Adrenal gland (tissue), 12 donors: ENCODE results near the gene MAGEA11. TPM values are rescaled to one million over a fixed set of nuclear protein-coding genes. Genes with fewer than 3 reads are reported as not detected.

Experiments used
- DNase-seq, 7 donors: peaks; one replicate each; pipeline ENCODE4 v3.0.0-alpha.2; 2019 to 2020
- H3K27ac ChIP-seq, 5 donors: fragments of 200-600 bp; sonication (generic) in 4 of 5; 1 replicate in 3 of 5; 2 replicates in 2 of 5; pipeline versions ENCODE4 v1.5.1 to v1.8.0; 2016 to 2020; ENCODE audit warnings: mild to moderate bottlenecking in 1 of 5
- H3K27me3 ChIP-seq: fragments of 200-600 bp; 2 replicates; pipeline ENCODE4 v1.8.0; 2021
- H3K36me3 ChIP-seq, 2 donors: fragments of 200-600 bp; replicated peaks in 1 of 2; 1 replicate in 1 of 2; 2 replicates in 1 of 2; pipeline versions ENCODE4 v1.5.1 to v1.8.0; 2018 to 2022
- H3K4me1 ChIP-seq, 2 donors: fragments of 200-600 bp; replicated peaks in 1 of 2; 1 replicate in 1 of 2; 2 replicates in 1 of 2; pipeline versions ENCODE4 v1.5.1 to v1.8.0; 2018 to 2021
- H3K4me3 ChIP-seq, 4 donors: fragments of 200-600 bp; sonication (generic) in 3 of 4; one replicate each; pipeline ENCODE4 v1.5.1; 2016 to 2018
- H3K9me3 ChIP-seq, 3 donors: fragments of 200-600 bp; sonication (generic) in 1 of 3; replicated peaks in 1 of 3; 1 replicate in 2 of 3; 2 replicates in 1 of 3; pipeline versions ENCODE4 v1.5.1 to v1.8.0; 2016 to 2021
- POLR2A ChIP-seq, 2 donors: fragments of 450-650 bp; IDR thresholded peaks; one replicate each; pipeline ENCODE4 v1.6.1; 2017; ENCODE audit warnings: antibody characterized with exemption in 2 of 2, mild to moderate bottlenecking in 2 of 2, moderate library complexity in 1 of 2
- WGBS, 4 donors: extraction: QIAGEN DNeasy Blood & Tissue Kit in 2 of 4; methylation state at CpG; one replicate each; pipeline versions ENCODE4 v1.1.5 to v1.1.7; 2013 to 2017; 5-methylcytosine and 5-hydroxymethylcytosine counted together
- intact Hi-C, 2 donors: fragments of 100-400 bp; cut with DNase I; formaldehyde crosslinking; loops; one replicate each; pipeline versions ENCODE4 v1.14.1 to v1.15.0; 2022 to 2023
- polyA plus RNA-seq, 3 donors: library from polyadenylated mRNA; stranded (reverse); fragments of 200-250 nt in 2 of 3; fragments of 350-450 nt in 1 of 3; fragmentation: Illumina TruSeq in 1 of 3; extraction: RNeasy Lipid Tissue Mini Kit (QIAGEN cat#74804) in 1 of 3; gene quantifications; one replicate each; pipeline ENCODE4 v1.2.3, GENCODE V29; 2013 to 2014
- total RNA-seq, 9 donors: library from RNA; depleted of rRNA in 4 of 9; stranded (reverse); fragments of >200 nt in 4 of 9; fragments of 120-200 nt in 1 of 9; fragmentation: NEBNext Ultra II Directional in 1 of 9; extraction: Animal tissue kit (Norgen Biotek cat#: 25700) in 1 of 9; gene quantifications; one replicate each; pipeline versions ENCODE4 v1.1.0 to v1.2.4, GENCODE V29; 2013 to 2023
- TF ChIP-seq, protein P1 (sequence below), 6 experiments: fragments of 450-650 bp in 4 of 6; fragments of 200-600 bp in 2 of 6; sonication (generic) in 1 of 6; IDR thresholded peaks; 1 replicate in 5 of 6; 2 replicates in 1 of 6; pipeline versions ENCODE4 v1.5.1 to v1.8.0; 2016 to 2021; ENCODE audit warnings: antibody characterized with exemption in 6 of 6, mild to moderate bottlenecking in 2 of 6, moderate library complexity in 1 of 6
- donor health status: healthy with polysubstance abuse.
- donor health status: Bipolar disorder and iron deficiency.
- donor health status: DM: yes; HTN: yes; CAD: no.
- donor health status: DM: no; HTN: no; CAD: no.
- donor health status: DM: no; HTN: no; CAD: no.
- donor health status: DM: yes; HTN: yes; CAD: no.

The MAGEA11 gene
- total and polyA plus RNA-seq, 12 donors, result not detected

DNA sequence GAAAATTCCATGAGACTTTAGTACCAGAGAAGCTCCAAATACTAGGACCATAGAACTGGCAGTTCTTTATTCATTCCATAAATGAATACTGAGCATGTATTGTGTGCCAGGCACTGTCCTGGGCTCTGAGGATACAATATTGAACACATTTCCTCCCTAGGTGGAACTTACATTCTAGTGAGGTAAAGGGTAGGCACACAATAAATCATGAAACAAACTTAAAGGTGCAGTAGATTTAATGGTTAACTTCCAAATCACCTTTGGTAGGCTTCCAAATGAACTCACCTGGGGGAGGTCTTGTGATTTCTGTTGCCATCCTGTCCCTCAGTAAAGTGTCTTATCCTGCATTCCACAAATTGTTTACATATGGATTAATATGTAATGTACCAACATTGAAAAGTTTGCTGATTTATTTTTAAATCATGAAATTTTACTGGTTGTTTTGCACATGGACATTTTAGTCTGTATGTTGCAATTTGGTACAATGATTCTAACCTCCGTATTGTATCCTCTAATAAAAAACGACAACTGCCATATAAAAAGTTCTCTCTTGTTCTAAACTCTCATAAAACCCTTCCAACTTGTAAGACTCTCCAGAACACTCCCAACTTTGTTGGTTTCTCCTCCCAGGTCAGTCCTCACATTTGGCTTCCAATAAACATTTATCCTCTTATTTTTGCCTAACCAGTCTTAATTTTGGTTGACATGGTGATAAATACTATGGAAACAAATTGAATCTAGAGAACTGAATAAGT is 4.5 kb upstream of the MAGEA11 start:
- Histone ChIP-seq H3K4me3 (no peak overlapping the region), H3K36me3 (no peaks in the 10 kb centered on the region), H3K9me3 (no peaks in the 10 kb centered on the region), H3K4me1 (no peaks in the 10 kb centered on the region), H3K27ac (no peak overlapping the region), H3K27me3 (no peaks in the 10 kb centered on the region)
- TF ChIP-seq, protein P1, sequence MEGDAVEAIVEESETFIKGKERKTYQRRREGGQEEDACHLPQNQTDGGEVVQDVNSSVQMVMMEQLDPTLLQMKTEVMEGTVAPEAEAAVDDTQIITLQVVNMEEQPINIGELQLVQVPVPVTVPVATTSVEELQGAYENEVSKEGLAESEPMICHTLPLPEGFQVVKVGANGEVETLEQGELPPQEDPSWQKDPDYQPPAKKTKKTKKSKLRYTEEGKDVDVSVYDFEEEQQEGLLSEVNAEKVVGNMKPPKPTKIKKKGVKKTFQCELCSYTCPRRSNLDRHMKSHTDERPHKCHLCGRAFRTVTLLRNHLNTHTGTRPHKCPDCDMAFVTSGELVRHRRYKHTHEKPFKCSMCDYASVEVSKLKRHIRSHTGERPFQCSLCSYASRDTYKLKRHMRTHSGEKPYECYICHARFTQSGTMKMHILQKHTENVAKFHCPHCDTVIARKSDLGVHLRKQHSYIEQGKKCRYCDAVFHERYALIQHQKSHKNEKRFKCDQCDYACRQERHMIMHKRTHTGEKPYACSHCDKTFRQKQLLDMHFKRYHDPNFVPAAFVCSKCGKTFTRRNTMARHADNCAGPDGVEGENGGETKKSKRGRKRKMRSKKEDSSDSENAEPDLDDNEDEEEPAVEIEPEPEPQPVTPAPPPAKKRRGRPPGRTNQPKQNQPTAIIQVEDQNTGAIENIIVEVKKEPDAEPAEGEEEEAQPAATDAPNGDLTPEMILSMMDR (IDR thresholded peaks at IDR 0.05), result no peak
- TF ChIP-seq POLR2A (IDR thresholded peaks at IDR 0.05), result no peak
- WGBS, 4 donors, result 64 to 76% (median 71%) methylated on average over 2 of the region's 2 CpGs
- intact Hi-C loops, result no loop called here
- DNase-seq, result no peak

DNA sequence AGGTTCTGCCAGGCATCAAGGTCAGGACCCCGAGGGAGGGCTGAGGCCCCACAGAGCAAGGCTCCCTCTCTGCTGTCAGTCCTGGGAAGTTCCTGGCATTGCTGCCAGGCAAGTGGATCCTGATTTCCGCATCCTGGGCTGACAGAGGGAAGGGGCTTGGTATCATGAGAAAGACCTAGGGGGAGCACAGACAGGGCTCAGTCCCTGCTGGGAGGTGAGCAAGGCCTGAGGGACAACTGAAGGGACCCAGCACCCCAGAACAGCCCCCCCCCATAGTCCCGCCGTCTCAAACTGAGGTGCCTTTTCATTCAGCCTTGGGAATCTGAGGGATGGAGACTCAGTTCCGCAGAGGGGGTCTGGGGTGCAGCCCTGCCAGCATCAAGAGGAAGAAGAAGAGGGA is 971 bp downstream of the MAGEA11 start:
- Histone ChIP-seq H3K4me3 (no peak overlapping the region), H3K36me3 (no peaks in the 10 kb centered on the region), H3K27ac (no peak overlapping the region), H3K9me3 (no peaks in the 10 kb centered on the region), H3K4me1 (no peaks in the 10 kb centered on the region), H3K27me3 (no peaks in the 10 kb centered on the region)
- WGBS, 4 donors, result 81 to 85% (median 83%) methylated on average over 2 to 5 of the region's 5 CpGs; no CpG with 5 or more reads in 1 of the 4 donors
- DNase-seq, result no peak
- TF ChIP-seq POLR2A (IDR thresholded peaks at IDR 0.05), result no peak
- TF ChIP-seq, protein P1 (IDR thresholded peaks at IDR 0.05), result no peak
- intact Hi-C loops, result no loop called here

DNA sequence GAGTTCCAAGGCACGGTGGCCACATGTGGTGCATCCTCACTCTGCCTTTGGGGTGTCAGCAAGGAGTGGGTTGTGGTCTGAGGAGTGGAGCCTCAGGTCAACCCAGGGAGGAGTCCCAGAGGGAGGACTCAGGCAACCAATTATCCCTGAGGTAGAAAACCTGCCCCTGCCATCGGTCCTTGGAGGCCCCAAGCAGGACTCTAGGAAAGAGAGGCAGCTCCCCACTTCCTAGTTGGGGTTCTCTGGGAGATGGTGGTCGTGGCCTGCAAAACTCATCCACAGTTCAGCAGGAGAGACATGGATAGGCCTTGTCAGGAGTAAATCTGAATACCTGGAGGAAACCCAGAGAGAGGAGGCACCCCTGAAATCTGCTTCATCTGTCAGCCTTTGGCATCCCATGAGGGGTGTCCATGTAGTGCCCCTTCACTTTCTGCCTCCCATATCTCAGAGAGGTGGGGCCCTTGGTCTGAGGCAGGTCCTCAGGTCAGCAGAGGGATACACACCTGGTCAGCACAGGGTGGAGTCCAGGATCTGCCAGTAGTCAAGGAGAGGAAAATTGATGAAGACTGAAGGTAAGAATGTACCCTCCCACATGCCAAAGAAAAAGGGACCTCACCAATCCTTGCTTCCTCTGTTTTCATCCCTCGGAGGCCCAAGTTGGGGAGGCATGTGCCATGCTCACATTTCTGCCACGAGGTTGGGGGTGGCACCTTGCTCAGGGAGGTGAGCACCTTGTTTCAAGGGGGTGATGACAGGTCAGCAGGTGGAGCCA is 1.6 kb downstream of the MAGEA11 start:
- H3K27me3 ChIP-seq, result no peaks in the 10 kb centered on the region
- TF ChIP-seq, protein P1 (IDR thresholded peaks at IDR 0.05), result no peak
- TF ChIP-seq POLR2A (IDR thresholded peaks at IDR 0.05), result no peak
- no peak for DNase-seq
- no peaks in the 10 kb centered on the region for H3K36me3 ChIP-seq
- no peaks in the 10 kb centered on the region for H3K4me1 ChIP-seq
- H3K9me3 ChIP-seq, result no peaks in the 10 kb centered on the region
- intact Hi-C loops, result no loop called here
- no peak overlapping the region for H3K4me3 ChIP-seq
- WGBS, 4 donors, result 47 to 76% (median 69%) methylated on average over 3 to 5 of the region's 5 CpGs
- H3K27ac ChIP-seq, result no peak overlapping the region

DNA sequence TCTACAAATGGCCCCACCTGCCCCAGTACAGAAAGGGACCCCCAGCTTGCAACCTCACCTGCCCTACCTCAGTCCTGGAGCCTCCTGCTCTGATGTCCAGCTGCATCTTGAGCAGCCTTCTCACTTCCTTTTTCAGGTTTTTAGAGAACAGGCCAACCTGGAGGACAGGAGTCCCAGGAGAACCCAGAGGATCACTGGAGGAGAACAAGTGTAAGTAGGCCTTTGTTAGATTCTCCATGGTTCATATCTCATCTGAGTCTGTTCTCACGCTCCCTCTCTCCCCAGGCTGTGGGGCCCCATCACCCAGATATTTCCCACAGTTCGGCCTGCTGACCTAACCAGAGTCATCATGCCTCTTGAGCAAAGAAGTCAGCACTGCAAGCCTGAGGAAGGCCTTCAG is 3.6 kb downstream of the MAGEA11 start:
- WGBS, 4 donors, result 63 to 95% (median 87%) methylated on average over 2 of the region's 2 CpGs
- no peak for DNase-seq
- no peaks in the 10 kb centered on the region for H3K9me3 ChIP-seq
- no peak overlapping the region for H3K4me3 ChIP-seq
- intact Hi-C loops, result no loop called here
- H3K27me3 ChIP-seq, result no peaks in the 10 kb centered on the region
- no peaks in the 10 kb centered on the region for H3K36me3 ChIP-seq
- H3K27ac ChIP-seq, result no peak overlapping the region
- no peak for TF ChIP-seq POLR2A (IDR thresholded peaks at IDR 0.05)
- TF ChIP-seq, protein P1 (IDR thresholded peaks at IDR 0.05), result no peak
- no peaks in the 10 kb centered on the region for H3K4me1 ChIP-seq
